ENCODE measurements around the gene F2R. TPM values are rescaled to one million over a fixed set of nuclear protein-coding genes. Genes with fewer than 3 reads are reported as not detected.
"Not testable (repeated sequence)": the region's sequence is repeated elsewhere in the genome, so short reads cannot be mapped to it uniquely, and the experiment has no call there.

Gene F2R
- total RNA-seq (2014; rRNA removed; shearing (Covaris generic)), result 30.5 and 44.6 TPM in 2 replicates

DNA sequence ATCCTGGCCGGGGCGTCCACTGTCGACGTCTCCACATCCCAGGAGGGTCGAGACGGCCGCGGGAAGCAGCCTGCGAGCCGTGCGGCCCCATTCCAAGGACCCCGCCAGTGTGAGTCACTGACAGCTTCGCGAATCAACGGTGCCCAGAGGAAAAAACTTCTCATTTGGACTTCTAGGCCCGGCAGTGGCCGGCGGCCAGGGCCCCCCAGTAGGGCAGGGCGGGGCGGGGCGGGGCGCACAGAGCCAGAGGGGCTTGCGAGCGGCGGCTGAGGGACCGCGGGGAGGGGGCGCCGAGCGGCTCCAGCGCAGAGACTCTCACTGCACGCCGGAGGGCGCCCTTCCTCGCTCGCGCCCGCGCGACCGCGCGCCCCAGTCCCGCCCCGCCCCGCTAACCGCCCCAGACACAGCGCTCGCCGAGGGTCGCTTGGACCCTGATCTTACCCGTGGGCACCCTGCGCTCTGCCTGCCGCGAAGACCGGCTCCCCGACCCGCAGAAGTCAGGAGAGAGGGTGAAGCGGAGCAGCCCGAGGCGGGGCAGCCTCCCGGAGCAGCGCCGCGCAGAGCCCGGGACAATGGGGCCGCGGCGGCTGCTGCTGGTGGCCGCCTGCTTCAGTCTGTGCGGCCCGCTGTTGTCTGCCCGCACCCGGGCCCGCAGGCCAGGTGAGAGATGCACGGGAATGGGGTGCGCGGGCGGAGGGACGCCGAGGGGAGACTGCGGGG is at the start of gene F2R:
F2R (plus strand) TSS at position 391 of the 720 bp plus-strand sequence; CDS start at position 573, 182 bp downstream.
- peak; percentile 28 for DNase-seq (ENCODE audit: low spot score)

- no peak for DNase-seq (ENCODE audit: low spot score)
Measured at GRCh38 chr5:76667495-76667894, 48.4 kb upstream of the F2R start.

DNA sequence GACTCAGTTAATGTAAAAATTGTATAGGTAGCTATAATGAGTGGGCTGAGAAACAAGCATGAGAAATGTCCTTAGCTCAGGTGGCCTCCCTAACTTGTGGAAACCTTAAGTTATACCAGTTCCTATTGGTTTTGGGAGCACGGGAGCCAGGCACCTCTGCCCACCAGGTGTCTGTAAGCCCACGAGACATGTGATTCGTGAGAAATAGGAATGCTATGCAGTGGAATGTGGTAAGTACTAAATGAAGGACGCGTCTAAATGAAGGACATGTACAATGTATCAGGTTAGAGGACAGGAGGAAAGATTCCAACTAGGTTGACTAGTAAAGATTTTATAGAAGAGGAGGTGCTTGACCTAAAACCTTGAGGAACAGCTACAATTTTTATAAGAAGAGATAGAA is 46.7 kb upstream of the F2R start:
- DNase-seq (ENCODE audit: low spot score), result no peak

- DNase-seq (ENCODE audit: low spot score), result no peak
Measured at GRCh38 chr5:76670508-76670907, 45.4 kb upstream of the F2R start.

- DNase-seq (ENCODE audit: low spot score), result no peak
Measured at GRCh38 chr5:76672242-76672641, 43.7 kb upstream of the F2R start.

DNA sequence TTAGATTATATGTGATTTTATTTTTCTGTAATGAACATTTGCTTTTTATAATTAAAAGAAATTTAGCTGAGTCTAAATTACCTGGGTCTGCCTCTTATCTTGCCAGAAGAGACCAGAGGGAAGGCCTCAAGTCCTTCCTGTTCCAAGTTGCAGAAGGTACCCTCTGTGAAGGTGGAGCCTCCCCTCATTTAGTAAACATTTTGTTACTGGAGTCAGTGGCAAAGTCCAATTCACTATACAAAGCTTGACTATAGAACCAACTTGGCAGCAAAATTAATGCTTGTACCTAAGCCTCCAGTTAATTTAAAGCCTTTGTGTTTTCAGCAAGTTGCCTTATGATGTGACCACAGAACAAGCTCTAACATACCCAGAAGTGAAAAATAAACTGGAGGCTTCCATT is 42.8 kb upstream of the F2R start:
- DNase-seq (ENCODE audit: low spot score), result no peak

- DNase-seq (ENCODE audit: low spot score), result no peak
Measured at GRCh38 chr5:76674330-76675066, 41.4 kb upstream of the F2R start.

- DNase-seq (ENCODE audit: low spot score), result no peak
Measured at GRCh38 chr5:76675364-76675763, 40.6 kb upstream of the F2R start.

- no peak for DNase-seq (ENCODE audit: low spot score)
Measured at GRCh38 chr5:76677849-76678472, 38.0 kb upstream of the F2R start.

DNA sequence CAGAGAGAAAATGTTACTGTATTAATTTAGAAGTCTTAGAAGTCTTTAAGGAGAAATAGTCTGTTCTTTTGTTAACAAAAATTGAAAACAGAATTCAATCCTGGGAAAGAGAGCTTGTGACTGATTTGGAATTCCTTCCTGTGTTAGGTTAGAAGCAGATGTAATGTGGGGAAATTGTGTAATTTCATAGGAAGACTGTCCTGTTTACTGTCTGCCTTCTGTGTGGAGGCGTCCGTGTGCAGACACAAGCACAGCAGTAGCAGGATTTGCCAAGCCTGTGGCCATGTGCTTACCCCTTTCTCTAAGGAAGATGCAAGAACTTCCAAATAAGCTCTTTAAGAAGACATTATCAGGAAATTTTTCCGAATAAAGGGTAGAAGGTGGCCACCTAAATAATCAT is 36.7 kb upstream of the F2R start:
- no peak for DNase-seq (ENCODE audit: low spot score)

DNA sequence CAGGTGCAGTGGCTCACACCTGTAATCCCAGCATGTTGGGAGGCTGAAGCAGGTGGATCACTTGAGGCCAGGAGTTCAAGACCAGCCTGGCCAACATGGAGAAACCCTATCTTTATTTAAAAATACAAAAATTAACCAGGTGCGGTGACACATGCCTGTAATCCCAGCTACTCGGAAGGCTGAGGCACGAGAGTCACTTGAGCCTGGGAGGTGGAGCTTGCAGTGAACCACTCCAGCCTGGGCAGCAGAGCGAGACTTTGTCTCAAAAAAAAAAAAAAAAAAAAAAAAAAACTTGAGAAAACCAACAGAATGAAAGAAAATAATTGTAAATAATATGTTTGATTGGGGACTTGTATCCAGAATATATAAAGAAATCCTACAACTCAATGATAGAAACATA is 35.1 kb upstream of the F2R start:
- not testable (repeated sequence) for DNase-seq (ENCODE audit: low spot score)

DNA sequence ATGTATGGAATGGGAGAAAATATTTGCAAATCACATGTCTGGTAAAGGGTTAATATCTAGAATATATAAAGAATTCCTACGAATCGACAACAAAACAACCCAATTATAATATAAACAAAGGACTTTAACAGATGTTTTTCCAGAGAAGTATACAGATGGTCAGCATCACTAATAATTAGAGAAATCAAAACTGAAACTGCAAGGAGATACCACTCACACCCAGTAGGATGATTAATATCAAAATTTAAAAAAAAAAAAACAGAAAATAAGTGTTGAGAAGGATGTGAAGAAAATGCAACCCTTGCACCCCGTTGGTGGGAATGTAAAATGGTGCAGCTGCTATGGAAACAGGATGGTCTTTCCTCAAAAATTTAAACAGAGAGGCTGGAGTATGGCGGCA is 34.6 kb upstream of the F2R start:
- DNase-seq (ENCODE audit: low spot score), result no peak

DNA sequence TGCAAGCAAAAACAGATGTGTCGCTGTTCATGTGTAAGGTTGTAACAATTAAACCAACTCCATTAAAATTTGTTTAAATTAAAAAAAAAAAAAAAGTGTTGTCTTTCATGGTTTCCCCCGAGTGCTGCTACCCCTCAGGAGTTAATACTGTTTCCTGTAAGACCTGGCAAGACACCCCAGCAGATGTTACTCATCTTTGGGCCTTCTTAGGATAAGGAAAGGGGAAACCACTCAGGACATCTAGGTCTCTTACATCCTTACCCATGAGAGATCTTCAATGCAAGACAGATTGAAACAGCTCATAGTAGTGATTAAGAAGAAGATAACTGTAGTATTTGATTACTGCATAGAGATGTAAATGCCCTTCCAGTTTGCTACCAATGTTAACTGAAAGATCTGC is 33.5 kb upstream of the F2R start:
- DNase-seq (ENCODE audit: low spot score), result no peak

DNA sequence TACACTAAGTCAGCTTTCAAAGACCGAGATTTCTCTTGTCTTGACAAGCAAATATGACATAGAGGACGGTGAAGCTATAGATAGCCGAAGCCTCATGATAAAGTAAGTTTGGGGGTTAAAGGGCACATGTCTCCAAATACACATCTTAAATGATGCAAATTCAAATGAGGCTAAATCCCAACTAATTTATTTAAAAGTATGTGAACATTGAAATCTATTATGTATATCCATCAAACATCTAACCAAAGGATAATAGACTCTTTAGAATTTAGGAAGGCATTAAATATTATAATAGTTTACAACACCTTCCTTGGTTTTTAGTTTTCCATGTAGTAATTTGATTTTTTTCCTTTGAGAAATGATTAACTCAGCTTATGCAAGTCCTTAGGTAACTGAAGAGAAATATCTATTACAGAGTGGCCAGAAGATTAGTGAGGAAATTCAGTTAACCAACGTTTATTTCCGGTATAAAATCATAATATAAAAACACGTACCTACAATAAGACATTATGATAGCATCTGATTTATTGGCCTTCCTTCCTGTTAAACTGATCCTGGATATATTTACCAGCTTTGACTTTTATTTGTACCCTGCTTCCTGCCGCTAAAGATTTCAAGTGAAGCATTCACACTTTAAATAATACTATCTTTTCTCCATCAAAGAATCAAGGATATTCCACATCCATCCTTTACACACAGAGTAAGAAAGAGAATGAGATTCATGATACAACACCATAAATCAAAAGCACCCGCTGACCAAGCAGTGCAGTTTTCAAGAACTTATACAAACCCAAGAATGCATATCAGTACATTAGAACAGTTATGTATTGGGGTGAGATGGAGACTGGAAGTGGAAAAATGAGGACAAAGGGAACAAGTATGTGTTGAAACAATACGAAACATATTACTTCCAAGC is 31.9 kb upstream of the F2R start:
- DNase-seq (ENCODE audit: low spot score), result no peak

DNA sequence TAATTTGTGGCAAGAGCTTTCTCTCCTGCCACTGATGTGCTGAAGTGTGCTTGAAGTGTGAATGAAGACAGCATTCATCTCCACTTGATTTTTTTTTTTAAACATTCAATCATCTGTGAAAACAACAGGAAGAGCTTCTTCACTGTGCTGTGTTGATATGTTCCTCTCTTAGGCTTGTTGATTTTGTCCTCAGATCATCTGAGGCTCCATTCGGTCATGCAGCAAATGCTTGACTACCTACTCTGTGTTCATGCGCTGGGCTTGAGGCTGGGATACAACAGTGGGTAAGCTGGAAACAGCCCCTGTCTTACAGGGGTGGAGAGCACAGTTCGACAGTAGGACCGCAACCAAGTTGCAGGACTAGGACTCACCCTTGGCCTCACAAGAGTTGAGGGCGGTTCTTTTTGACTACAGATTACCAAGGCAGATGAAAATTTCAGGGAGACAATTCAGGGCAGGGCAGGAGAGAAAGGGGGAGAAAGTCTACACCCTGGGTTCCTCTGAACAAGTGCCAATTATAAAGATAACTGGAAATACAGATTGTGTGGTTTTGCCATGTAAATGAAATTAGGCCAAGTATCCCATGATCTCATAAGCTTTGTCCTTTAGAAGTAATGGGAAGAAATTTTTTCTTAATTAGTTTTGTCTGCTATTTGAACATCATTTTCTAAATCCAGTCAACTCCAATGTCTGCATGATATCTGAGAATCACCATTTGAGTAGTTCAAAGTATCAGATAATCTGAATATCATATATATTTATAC is 31.0 kb upstream of the F2R start:
- no peak for DNase-seq (ENCODE audit: low spot score)

DNA sequence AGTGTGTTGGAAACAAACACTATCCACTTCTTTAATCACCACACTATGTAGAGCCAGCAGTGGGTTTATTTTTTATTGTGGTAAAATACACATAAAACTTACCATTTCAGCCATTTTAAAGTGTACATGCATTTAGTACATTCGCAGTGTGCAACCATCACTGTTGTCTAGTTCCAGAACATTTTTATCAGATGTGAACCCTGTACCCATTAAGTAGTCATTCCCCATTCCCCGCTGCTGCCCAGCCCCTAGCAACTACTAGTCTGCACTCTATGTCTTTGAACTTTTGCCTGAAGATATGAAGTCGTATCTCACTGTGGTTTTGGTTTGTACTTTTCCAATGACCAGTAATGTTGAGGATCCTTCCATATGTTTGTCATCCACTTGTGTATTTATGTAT is 30.2 kb upstream of the F2R start:
- DNase-seq (ENCODE audit: low spot score), result no peak

GRCh38 chr5:76688212-76688611 is 27.7 kb upstream of the F2R start:
- no peak for DNase-seq (ENCODE audit: low spot score)

GRCh38 chr5:76688836-76689235 is 27.1 kb upstream of the F2R start:
- no peak for DNase-seq (ENCODE audit: low spot score)

DNA sequence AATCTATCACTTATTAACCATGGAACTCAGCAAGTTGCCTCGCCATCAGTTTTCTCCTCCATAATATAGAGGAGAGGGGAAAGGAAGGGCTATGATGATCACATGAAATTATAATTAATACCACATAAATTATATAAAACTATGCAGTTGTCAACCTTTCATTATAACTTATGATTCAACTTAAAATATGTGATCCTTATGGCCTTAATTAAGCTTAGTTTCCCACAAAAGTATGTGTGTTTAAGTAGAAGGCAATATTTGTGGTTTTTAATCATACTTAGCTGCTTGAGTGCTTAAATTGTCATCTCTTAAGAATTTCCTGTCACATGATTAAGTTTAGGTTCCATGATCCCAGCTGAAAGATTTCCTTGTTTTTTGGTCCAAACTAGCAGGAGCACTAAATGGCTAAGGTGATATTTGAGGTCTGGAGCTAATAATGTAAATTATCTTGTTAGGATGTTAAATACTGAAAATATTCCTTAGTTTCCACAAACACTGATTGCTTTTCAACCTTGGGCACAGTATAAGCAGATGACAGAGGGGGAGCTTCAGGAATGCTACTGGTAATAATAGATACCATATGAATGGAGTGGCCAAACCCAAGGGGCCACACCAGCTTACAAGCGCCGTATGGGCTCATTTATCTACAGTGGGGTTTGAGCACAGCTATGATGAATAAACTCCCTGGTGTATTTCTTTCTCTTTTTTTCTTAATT is 26.4 kb upstream of the F2R start:
- DNase-seq (ENCODE audit: low spot score), result peak; percentile 96

DNA sequence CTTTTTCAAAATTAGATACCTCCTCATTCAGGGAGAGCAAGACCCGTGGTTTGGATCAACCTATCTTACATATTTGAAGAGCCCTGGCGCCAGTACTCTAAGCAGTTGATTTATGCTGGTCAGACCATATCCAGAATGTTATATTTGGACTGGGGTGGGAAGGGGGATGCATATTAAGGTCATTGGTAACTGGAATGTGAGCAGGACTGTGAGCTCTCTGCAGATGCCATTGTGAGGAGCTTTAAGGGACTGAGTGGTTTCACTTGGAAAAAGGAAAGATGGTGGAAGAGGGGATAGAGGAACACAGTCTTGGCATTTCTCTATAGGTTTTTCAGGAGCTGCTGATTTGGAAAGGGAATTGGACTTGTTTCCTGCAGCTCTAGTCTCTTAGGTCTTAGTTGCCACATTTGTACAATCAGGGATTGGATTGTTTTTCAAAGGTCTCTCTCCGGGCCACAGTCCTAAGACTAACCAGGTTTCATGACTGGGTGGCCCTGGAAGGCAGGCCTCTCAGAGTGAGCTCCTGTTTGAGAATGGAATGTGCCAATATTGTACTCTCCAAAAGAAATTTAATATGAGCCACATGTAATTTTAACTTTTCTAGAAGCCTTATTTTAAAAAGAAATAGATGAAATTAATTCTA is 25.8 kb upstream of the F2R start:
- DNase-seq (ENCODE audit: low spot score), result no peak
